Measurements from ENCODE around the gene CNOT6L. TPM values are rescaled to one million over a fixed set of nuclear protein-coding genes. Genes with fewer than 3 reads are reported as not detected.

The CNOT6L gene
- total RNA-seq, 4 donors from 2014 or later, result 15.3 to 32.1 (median 23.4) TPM

DNA sequence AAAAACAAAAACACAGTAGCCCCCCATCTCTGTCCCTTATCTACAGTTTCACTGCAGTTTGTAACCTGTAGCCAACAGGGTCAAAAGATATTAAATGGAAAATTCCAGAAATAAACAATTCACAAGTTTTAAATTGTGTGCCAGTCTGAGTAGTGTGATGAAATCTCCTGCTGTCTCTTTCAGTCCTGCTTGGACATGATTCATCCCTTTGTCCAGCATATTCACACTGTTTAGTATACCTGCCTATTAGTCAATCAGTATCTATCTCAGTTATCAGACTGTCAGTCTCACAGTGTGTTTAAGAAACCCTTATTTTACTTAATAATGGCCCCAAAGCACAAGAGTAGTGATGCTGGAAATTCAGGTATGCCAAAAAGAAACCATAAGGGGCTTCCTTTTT lies 21.9 kb downstream of the CNOT6L start:
- Histone ChIP-seq H3K9me3 (no peaks in the 10 kb centered on the region), H3K4me3 (no peak overlapping the region), H3K4me1 (peaks cover 0 to 48% (median 16%) of the 10 kb centered on the region in 4 donors), H3K36me3 (peaks cover 0 to 5% (median 0%) of the 10 kb centered on the region in 3 donors), H3K27ac (no peak overlapping the region), H3K27me3 (no peaks in the 10 kb centered on the region)
- DNase-seq (ENCODE audit: low spot score in 2 of 2), result no peak
- TF ChIP-seq EP300 (IDR thresholded peaks at IDR 0.05), result no peak
- TF ChIP-seq POLR2A (IDR thresholded peaks at IDR 0.05), result no peak
- TF ChIP-seq, protein P1, sequence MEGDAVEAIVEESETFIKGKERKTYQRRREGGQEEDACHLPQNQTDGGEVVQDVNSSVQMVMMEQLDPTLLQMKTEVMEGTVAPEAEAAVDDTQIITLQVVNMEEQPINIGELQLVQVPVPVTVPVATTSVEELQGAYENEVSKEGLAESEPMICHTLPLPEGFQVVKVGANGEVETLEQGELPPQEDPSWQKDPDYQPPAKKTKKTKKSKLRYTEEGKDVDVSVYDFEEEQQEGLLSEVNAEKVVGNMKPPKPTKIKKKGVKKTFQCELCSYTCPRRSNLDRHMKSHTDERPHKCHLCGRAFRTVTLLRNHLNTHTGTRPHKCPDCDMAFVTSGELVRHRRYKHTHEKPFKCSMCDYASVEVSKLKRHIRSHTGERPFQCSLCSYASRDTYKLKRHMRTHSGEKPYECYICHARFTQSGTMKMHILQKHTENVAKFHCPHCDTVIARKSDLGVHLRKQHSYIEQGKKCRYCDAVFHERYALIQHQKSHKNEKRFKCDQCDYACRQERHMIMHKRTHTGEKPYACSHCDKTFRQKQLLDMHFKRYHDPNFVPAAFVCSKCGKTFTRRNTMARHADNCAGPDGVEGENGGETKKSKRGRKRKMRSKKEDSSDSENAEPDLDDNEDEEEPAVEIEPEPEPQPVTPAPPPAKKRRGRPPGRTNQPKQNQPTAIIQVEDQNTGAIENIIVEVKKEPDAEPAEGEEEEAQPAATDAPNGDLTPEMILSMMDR (IDR thresholded peaks at IDR 0.05), result no peak

DNA sequence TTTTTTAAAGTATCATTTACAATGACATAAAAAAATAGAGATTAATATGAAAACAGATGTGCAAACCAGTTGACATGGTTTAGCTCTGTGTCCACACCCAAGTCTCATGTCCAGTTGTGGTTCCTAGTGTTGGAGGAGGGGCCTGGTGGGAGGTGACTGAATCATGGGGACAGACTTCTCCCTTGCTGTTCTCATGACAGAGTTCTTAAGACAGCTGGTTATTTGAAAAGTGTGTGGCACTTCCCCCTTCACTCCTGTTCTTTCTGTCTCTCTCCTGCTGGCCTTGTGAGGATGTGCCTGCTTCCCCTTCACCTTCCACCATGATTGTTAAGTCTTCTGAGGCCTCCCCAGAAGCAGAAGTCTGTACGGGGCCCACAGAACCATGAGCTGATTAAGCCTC lies 23.8 kb downstream of the CNOT6L start:
- TF ChIP-seq POLR2A (IDR thresholded peaks at IDR 0.05), result no peak
- no peak for TF ChIP-seq EP300 (IDR thresholded peaks at IDR 0.05)
- TF ChIP-seq, protein P1 (IDR thresholded peaks at IDR 0.05), result no peak
- no peaks in the 10 kb centered on the region for H3K27me3 ChIP-seq
- no peak overlapping the region for H3K27ac ChIP-seq
- peaks cover 0 to 40% (median 7%) of the 10 kb centered on the region in 4 donors for H3K4me1 ChIP-seq
- no peak overlapping the region for H3K4me3 ChIP-seq
- H3K36me3 ChIP-seq, result peaks cover 0 to 5% (median 0%) of the 10 kb centered on the region in 3 donors
- WGBS, 2 donors, result 91 to 93% methylated on average over 1 of the region's 1 CpG
- no peak for DNase-seq (ENCODE audit: low spot score in 2 of 2)
- H3K9me3 ChIP-seq, result no peaks in the 10 kb centered on the region

DNA sequence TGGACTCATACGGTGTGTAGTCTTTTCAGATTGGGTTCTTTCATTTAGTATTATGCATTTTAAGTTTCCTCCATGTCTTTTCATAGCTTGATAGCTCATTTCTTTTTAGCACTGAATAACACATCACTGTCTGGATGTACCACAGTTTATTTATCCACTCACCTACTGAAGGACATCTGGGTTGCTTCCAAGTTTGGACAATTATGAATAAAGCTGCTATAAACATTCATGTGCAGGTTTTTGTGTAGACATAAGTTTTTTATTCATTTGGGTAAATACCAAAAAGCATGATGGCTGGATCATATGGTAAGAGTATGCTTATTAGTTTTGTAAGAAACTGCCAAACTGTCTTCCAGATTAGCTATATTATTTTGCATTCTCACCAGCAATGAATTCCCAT lies 29.0 kb downstream of the CNOT6L start:
- 76 to 78% methylated on average over 1 of the region's 1 CpG for WGBS, 2 donors
- Histone ChIP-seq H3K36me3 (peaks cover 0 to 2% (median 0%) of the 10 kb centered on the region in 3 donors), H3K27me3 (no peaks in the 10 kb centered on the region), H3K4me1 (peaks cover 0 to 46% (median 5%) of the 10 kb centered on the region in 4 donors), H3K27ac (no peak overlapping the region), H3K9me3 (no peaks in the 10 kb centered on the region), H3K4me3 (no peak overlapping the region)
- DNase-seq (ENCODE audit: low spot score in 2 of 2), result no peak
- TF ChIP-seq EP300 (IDR thresholded peaks at IDR 0.05) (no peak), POLR2A (IDR thresholded peaks at IDR 0.05) (no peak)
- TF ChIP-seq, protein P1 (IDR thresholded peaks at IDR 0.05), result no peak

DNA sequence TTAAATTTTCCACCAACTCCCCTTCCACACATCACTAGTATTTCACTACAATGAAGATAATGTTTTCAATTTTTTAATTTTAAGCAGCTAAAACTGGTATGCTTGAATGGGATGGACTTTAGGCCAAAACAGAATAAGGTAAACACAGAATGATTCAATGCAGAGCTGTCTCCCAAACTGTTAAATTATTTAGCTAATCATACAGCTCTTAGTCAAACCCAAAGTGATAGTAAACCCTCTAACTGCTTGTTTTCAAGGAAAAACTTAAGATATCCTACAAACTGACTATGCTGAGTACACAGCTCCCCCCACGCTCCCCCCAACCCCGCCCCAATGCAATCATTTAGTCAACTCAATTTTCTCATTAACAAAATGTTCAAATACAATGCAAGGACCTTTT lies 30.2 kb downstream of the CNOT6L start:
- H3K4me3 ChIP-seq, result no peak overlapping the region
- 82 to 89% methylated on average over 2 of the region's 2 CpGs for WGBS, 2 donors
- H3K9me3 ChIP-seq, result no peaks in the 10 kb centered on the region
- H3K36me3 ChIP-seq, result no peaks in the 10 kb centered on the region
- TF ChIP-seq, protein P1 (IDR thresholded peaks at IDR 0.05), result no peak
- no peak for TF ChIP-seq POLR2A (IDR thresholded peaks at IDR 0.05)
- no peak for TF ChIP-seq EP300 (IDR thresholded peaks at IDR 0.05)
- DNase-seq (ENCODE audit: low spot score in 2 of 2), result no peak
- H3K27me3 ChIP-seq, result no peaks in the 10 kb centered on the region
- H3K27ac ChIP-seq, result no peak overlapping the region
- H3K4me1 ChIP-seq, result peaks cover 0 to 46% (median 5%) of the 10 kb centered on the region in 4 donors

DNA sequence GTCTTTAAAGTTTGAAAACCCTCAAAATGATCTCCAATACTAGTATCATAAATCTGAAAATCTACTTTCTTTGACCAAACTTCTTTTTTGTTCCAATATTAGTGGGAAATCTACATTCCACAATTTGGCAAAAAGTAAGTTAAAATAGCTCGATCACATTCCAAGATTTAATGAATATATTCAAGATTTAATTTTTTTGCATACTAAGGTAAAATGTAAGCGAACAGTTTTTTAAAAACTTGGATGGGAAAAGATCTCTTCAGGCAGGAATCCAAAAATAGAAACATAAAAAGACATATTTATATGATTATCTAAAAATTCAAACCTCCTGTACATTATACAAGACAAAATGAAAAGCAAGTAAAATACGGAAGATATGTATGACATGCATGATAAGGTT lies 31.2 kb downstream of the CNOT6L start:
- H3K27ac ChIP-seq, result no peak overlapping the region
- peaks cover 0 to 46% (median 4%) of the 10 kb centered on the region in 4 donors for H3K4me1 ChIP-seq
- H3K9me3 ChIP-seq, result no peaks in the 10 kb centered on the region
- TF ChIP-seq, protein P1 (IDR thresholded peaks at IDR 0.05), result no peak
- no peak for TF ChIP-seq EP300 (IDR thresholded peaks at IDR 0.05)
- no peak for TF ChIP-seq POLR2A (IDR thresholded peaks at IDR 0.05)
- no peaks in the 10 kb centered on the region for H3K36me3 ChIP-seq
- no peak overlapping the region for H3K4me3 ChIP-seq
- DNase-seq (ENCODE audit: low spot score in 2 of 2), result no peak
- no peaks in the 10 kb centered on the region for H3K27me3 ChIP-seq
- 68 to 74% methylated on average over 3 of the region's 3 CpGs for WGBS, 2 donors

Data from tibial nerve (tissue), 4 donors.